GM12878 (cell line): ENCODE results near the gene CXCL6. TPM values are rescaled to one million over a fixed set of nuclear protein-coding genes. Genes with fewer than 3 reads are reported as not detected.

Source experiments
- ATAC-seq: fragments of 200-7000 bp; cut with Tn5 transposase; 3 replicates; pipeline ENCODE4 v1.9.1; 2020; ENCODE audit warnings: mild to moderate bottlenecking, moderate library complexity
- BruUV-seq: library from RNA; stranded (reverse); fragments of 400-500 nt; replicated peaks from 2 replicates; lab custom pipeline; 2021; lab: Mats Ljungman, UMichigan
- CTCF ChIA-PET: fragments of 300-600 bp; sonication (Branson Sonifier 250); formaldehyde crosslinking; extraction: SDS; loops from one replicate; lab custom pipeline; 2021; ENCODE audit warnings: inconsistent platforms; lab: Yijun Ruan, JAX
- POLR2A ChIA-PET: fragments of 350-600 bp; formaldehyde crosslinking; extraction: SDS; loops from one replicate; lab custom pipeline; 2021; ENCODE audit warnings: inconsistent platforms; lab: Charles Lee
- RAD21 ChIA-PET: fragments of 300-600 bp; sonication (Branson Sonifier 250); formaldehyde crosslinking; loops from one replicate; lab custom pipeline; 2023; ENCODE audit warnings: antibody characterized with exemption; ENCODE audit not compliant: unreplicated experiment; lab: Charles Lee
- SMC1A ChIA-PET: fragments of 300-600 bp; sonication (Branson Sonifier 250); formaldehyde crosslinking; loops from one replicate; lab custom pipeline; 2023; ENCODE audit not compliant: unreplicated experiment, uncharacterized antibody; lab: Charles Lee
- DNase-seq: peaks from one replicate; pipeline ENCODE4 v3.0.0-alpha.2; 2011; ENCODE audit warnings: low read depth, low spot score
- FAIRE-seq: peaks from 3 replicates; lab custom pipeline; 2011; peaks lifted over from hg19 to GRCh38; lab: Jason Lieb, UNC
- H2AFZ ChIP-seq: 2 replicates; pipeline ENCODE4 v1.6.0; 2011; ENCODE audit warnings: low read depth, low read length, control low read depth; ENCODE audit not compliant: control insufficient read depth
- H3K27ac ChIP-seq: 2 replicates; pipeline ENCODE4 v1.5.1; 2011; ENCODE audit warnings: control low read depth; ENCODE audit not compliant: control insufficient read depth, insufficient read depth
- H3K27me3 ChIP-seq, 2 experiments: replicated peaks in 1 of 2; 2 replicates each; pipeline versions ENCODE4 v1.6.0 to v1.6.1; 2011; ENCODE audit warnings: low read length in 1 of 2; ENCODE audit not compliant: control insufficient read depth in 2 of 2, insufficient read depth in 2 of 2
- H3K36me3 ChIP-seq, 2 experiments: 2 replicates each; pipeline ENCODE4 v1.5.1; 2011; ENCODE audit warnings: low read length in 1 of 2; ENCODE audit not compliant: control insufficient read depth in 2 of 2, insufficient read depth in 2 of 2
- H3K4me1 ChIP-seq: 2 replicates; pipeline ENCODE4 v1.6.1; 2011; ENCODE audit warnings: mild to moderate bottlenecking, low read length, moderate library complexity, mixed read lengths; ENCODE audit not compliant: control insufficient read depth, insufficient read depth
- H3K4me2 ChIP-seq: 2 replicates; pipeline ENCODE4 v1.6.0; 2011; ENCODE audit warnings: control low read depth; ENCODE audit not compliant: control insufficient read depth, insufficient read depth
- H3K4me3 ChIP-seq: fragments of 200-600 bp; sonication (generic); 2 replicates; pipeline ENCODE4 v1.5.1; 2016
- H3K79me2 ChIP-seq: 2 replicates; pipeline ENCODE4 v1.6.0; 2011; ENCODE audit warnings: low read length; ENCODE audit not compliant: control insufficient read depth, insufficient read depth
- H3K9ac ChIP-seq: 2 replicates; pipeline ENCODE4 v1.8.0; 2011; ENCODE audit warnings: low read length, control low read depth, mixed read lengths; ENCODE audit not compliant: control insufficient read depth, insufficient read depth
- H3K9me3 ChIP-seq: replicated peaks from 3 replicates; pipeline ENCODE4 v1.5.1; 2011; ENCODE audit warnings: mild to moderate bottlenecking, low read length; ENCODE audit not compliant: control insufficient read depth, insufficient read depth
- H4K20me1 ChIP-seq: 2 replicates; pipeline ENCODE4 v1.6.0; 2011; ENCODE audit not compliant: control insufficient read depth, insufficient read depth
- CHD4 ChIP-seq: fragments of 200-600 bp; sonication (generic); IDR thresholded peaks from 2 replicates; pipeline ENCODE4 v1.6.1; 2016; ENCODE audit warnings: mild to moderate bottlenecking
- GABPA ChIP-seq: IDR thresholded peaks from 2 replicates; pipeline ENCODE4 v1.6.1; 2014; ENCODE audit warnings: antibody characterized with exemption, low read depth, mild to moderate bottlenecking, inconsistent platforms
- WGBS: methylation state at CpG from one replicate; pipeline ENCODE4 v1.1.6; 2016; ENCODE audit warnings: low lambda C conversion rate; ENCODE audit not compliant: insufficient replicate concordance, insufficient coverage; ENCODE audit errors: missing lambda C conversion rate; 5-methylcytosine and 5-hydroxymethylcytosine counted together
- in situ Hi-C: fragments of 300-500 bp; cut with MboI; formaldehyde crosslinking; loops from 9 replicates; pipeline ENCODE4 v1.14.3; 2018; ENCODE audit warnings: mixed read lengths
- intact Hi-C: fragments of 100-400 bp; cut with micrococcal nuclease; formaldehyde crosslinking; loops from one replicate; pipeline ENCODE4 v1.14.2; 2022; ENCODE audit not compliant: unreplicated experiment
- polyA plus RNA-seq, 11 experiments: library from polyadenylated mRNA; depleted of rRNA in 4 of 11; unstranded in 6 of 11; stranded (reverse) in 5 of 11; fragments of >200 nt; fragmentation: Nextera tagmentation in 4 of 11; fragmentation: Illumina TruSeq in 1 of 11; extraction: Ambion mirVana in 4 of 11; extraction: Trizol in 1 of 11; gene quantifications; 1 replicate in 1 of 11; 2 replicates in 10 of 11; pipeline versions ENCODE4 v1.2.1 to v1.2.3, GENCODE V29; 2011 to 2016; ENCODE audit warnings: inconsistent platforms in 2 of 11, missing spikeins in 2 of 11, low read depth in 1 of 11
- total RNA-seq, 4 experiments: library from RNA; depleted of rRNA in 3 of 4; stranded (reverse); fragments of >200 nt in 3 of 4; fragmentation: Illumina TruSeq in 1 of 4; extraction: Trizol in 1 of 4; gene quantifications; 2 replicates each; pipeline versions ENCODE4 v1.2.1 to v1.2.3, GENCODE V29; 2013 to 2021
- TF ChIP-seq, protein P1 (sequence below): IDR thresholded peaks from 2 replicates; pipeline ENCODE4 v1.6.1; 2012; ENCODE audit warnings: low read length, inconsistent platforms
- TF ChIP-seq, protein P2 (sequence below): IDR thresholded peaks from 2 replicates; pipeline ENCODE4 v1.6.1; 2012; ENCODE audit warnings: improper control_type of control experiment, low read depth, low read length; ENCODE audit not compliant: insufficient replicate concordance

Gene CXCL6
- total and polyA plus RNA-seq, 10 of the 15 experiments (the other 5 are each of a cell fraction or from before 2014, with no cell fraction given): not detected

DNA sequence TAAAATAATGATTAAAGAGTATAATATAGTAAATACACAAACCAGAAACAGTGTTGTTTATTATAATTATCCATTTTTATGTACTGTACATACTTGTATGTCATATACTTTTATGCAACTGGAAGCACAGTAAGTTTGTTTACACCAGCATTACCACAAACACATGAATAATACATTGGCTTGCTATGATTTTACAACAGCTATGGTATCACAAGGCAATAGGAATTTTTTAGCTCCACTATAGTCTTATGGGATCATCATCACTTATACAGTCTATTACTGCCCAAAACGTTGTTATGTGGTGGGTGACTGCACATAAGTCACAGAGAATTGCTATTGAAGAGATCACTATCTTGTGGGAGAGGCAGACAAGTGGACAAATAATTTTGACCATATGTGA, 14.8 kb downstream of the CXCL6 start:
- ChIA-PET POLR2A (no interaction called here), RAD21 (no interaction called here), CTCF (interaction anchor here (2.1 kb wide), 1 partner anchor 8 kb away, joined by 7 read pairs; no protein-coding TSS in a partner anchor), SMC1A (interaction anchor here (0.8 to 1.1 kb wide), 3 partner anchors 9 to 116 kb away, joined by 3 to 5 read pairs (median 4); no protein-coding TSS in a partner anchor)
- WGBS: 0% methylated on average over 1 of the region's 1 CpG
- H3K4me1 ChIP-seq: no peaks in the 10 kb centered on the region
- no peak for TF ChIP-seq GABPA
- no peak overlapping the region for H3K4me3 ChIP-seq
- ATAC-seq (no peak), DNase-seq (no peak), FAIRE-seq (no peak)
- H3K79me2 ChIP-seq: no peaks in the 10 kb centered on the region
- no peak overlapping the region for H3K4me2 ChIP-seq
- BruUV-seq: no TSS peak
- no peaks in the 10 kb centered on the region for H3K9me3 ChIP-seq
- H3K27me3 ChIP-seq: no peaks in the 10 kb centered on the region; a peak in 1 of 4 replicates
- intact Hi-C loops (no loop called here), in situ Hi-C loops (no loop called here)
- no peaks in the 10 kb centered on the region for H3K36me3 ChIP-seq
- H3K9ac ChIP-seq: no peak overlapping the region
- H2AFZ ChIP-seq: no peak overlapping the region
- H3K27ac ChIP-seq: no peak overlapping the region
- no peaks in the 10 kb centered on the region for H4K20me1 ChIP-seq

DNA sequence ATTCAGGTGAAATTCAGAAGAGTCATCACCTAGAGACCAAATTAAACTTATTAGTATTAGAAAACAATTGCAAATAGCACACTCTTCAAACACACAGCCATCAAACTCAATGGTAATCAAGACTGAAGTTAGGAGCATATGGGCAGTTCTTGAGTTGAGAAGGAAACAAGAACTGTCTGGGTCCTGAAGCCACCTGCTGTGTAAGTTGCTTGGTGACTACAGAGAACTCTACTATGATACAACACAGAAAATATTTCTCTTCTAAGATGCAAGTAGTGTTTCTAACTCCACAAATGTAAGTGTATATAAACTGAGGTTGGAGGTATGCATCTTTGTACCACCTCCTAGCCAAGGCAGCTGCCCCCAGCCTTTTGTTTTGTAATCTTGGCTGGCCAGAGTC, 16.3 kb downstream of the CXCL6 start:
- FAIRE-seq (no peak), DNase-seq (no peak)
- no peak overlapping the region for H2AFZ ChIP-seq
- no peak overlapping the region for H3K9ac ChIP-seq
- POLR2A ChIA-PET: no interaction called here
- intact Hi-C loops: no loop called here
- H3K36me3 ChIP-seq: no peaks in the 10 kb centered on the region
- BruUV-seq: no TSS peak
- TF ChIP-seq, protein P1, sequence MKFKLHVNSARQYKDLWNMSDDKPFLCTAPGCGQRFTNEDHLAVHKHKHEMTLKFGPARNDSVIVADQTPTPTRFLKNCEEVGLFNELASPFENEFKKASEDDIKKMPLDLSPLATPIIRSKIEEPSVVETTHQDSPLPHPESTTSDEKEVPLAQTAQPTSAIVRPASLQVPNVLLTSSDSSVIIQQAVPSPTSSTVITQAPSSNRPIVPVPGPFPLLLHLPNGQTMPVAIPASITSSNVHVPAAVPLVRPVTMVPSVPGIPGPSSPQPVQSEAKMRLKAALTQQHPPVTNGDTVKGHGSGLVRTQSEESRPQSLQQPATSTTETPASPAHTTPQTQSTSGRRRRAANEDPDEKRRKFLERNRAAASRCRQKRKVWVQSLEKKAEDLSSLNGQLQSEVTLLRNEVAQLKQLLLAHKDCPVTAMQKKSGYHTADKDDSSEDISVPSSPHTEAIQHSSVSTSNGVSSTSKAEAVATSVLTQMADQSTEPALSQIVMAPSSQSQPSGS: no peak
- TF ChIP-seq, protein P2, sequence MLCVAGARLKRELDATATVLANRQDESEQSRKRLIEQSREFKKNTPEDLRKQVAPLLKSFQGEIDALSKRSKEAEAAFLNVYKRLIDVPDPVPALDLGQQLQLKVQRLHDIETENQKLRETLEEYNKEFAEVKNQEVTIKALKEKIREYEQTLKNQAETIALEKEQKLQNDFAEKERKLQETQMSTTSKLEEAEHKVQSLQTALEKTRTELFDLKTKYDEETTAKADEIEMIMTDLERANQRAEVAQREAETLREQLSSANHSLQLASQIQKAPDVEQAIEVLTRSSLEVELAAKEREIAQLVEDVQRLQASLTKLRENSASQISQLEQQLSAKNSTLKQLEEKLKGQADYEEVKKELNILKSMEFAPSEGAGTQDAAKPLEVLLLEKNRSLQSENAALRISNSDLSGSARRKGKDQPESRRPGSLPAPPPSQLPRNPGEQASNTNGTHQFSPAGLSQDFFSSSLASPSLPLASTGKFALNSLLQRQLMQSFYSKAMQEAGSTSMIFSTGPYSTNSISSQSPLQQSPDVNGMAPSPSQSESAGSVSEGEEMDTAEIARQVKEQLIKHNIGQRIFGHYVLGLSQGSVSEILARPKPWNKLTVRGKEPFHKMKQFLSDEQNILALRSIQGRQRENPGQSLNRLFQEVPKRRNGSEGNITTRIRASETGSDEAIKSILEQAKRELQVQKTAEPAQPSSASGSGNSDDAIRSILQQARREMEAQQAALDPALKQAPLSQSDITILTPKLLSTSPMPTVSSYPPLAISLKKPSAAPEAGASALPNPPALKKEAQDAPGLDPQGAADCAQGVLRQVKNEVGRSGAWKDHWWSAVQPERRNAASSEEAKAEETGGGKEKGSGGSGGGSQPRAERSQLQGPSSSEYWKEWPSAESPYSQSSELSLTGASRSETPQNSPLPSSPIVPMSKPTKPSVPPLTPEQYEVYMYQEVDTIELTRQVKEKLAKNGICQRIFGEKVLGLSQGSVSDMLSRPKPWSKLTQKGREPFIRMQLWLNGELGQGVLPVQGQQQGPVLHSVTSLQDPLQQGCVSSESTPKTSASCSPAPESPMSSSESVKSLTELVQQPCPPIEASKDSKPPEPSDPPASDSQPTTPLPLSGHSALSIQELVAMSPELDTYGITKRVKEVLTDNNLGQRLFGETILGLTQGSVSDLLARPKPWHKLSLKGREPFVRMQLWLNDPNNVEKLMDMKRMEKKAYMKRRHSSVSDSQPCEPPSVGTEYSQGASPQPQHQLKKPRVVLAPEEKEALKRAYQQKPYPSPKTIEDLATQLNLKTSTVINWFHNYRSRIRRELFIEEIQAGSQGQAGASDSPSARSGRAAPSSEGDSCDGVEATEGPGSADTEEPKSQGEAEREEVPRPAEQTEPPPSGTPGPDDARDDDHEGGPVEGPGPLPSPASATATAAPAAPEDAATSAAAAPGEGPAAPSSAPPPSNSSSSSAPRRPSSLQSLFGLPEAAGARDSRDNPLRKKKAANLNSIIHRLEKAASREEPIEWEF: no peak
- TF ChIP-seq CHD4: no peak
- TF ChIP-seq, all 136 proteins: peak for 0
- no peak overlapping the region for H3K4me2 ChIP-seq
- no peaks in the 10 kb centered on the region for H3K9me3 ChIP-seq
- ChIA-PET CTCF (interaction anchor here (0.7 kb wide), 1 partner anchor 839 kb away, joined by 3 read pairs; no protein-coding TSS in a partner anchor), SMC1A (no interaction called here), RAD21 (interaction anchor here (0.6 kb wide), 1 partner anchor 155 kb away, joined by 3 read pairs; no protein-coding TSS in a partner anchor)
- ATAC-seq: no peak
- no peaks in the 10 kb centered on the region for H3K4me1 ChIP-seq
- in situ Hi-C loops: no loop called here
- H3K27me3 ChIP-seq: peaks cover 0 to 2% of the 10 kb centered on the region in 2 experiments; a peak in 1 of 4 replicates
- H3K79me2 ChIP-seq: no peaks in the 10 kb centered on the region
- H3K27ac ChIP-seq: no peak overlapping the region
- no peak overlapping the region for H3K4me3 ChIP-seq
- H4K20me1 ChIP-seq: no peaks in the 10 kb centered on the region
